Measurements from ENCODE around the gene MYL12A. TPM values are rescaled to one million over a fixed set of nuclear protein-coding genes. Genes with fewer than 3 reads are reported as not detected.

Gene MYL12A
- total and polyA plus RNA-seq, 2 of the 8 experiments (the other 6 are each of a cell fraction or from before 2014, with no cell fraction given), result 188 to 247 TPM

GRCh38 chr18:3199942-3200645 is 47.5 kb upstream of the MYL12A start (continued):
- no peak for TF ChIP-seq CTCF (IDR thresholded peaks at IDR 0.05; ENCODE audit: control extremely low read depth in 1 of 3, insufficient read depth in 1 of 3, low read depth in 1 of 3, low read length in 3 of 3)
- TF ChIP-seq JUND (IDR thresholded peaks at IDR 0.05; ENCODE audit: low read length), result no peak
